Keratinocyte (primary cell): ENCODE results near the gene ATAD3A. TPM values are rescaled to one million over a fixed set of nuclear protein-coding genes. Genes with fewer than 3 reads are reported as not detected.

ENCODE experiments used
- DNase-seq: peaks from one replicate; pipeline ENCODE4 v3.0.0-alpha.2; 2011; ENCODE audit warnings: low read depth, missing footprints, low spot score
- FAIRE-seq: peaks from 2 replicates; lab custom pipeline; 2011; peaks lifted over from hg19 to GRCh38; lab: Jason Lieb, UNC
- H2AFZ ChIP-seq: 2 replicates; pipeline ENCODE4 v1.6.0; 2012; ENCODE audit warnings: low read length, control low read depth, inconsistent platforms; ENCODE audit not compliant: control insufficient read depth
- H3K27ac ChIP-seq: 2 replicates; pipeline ENCODE4 v1.5.1; 2011; ENCODE audit warnings: low read length; ENCODE audit not compliant: control insufficient read depth, insufficient read depth
- H3K27me3 ChIP-seq: 3 replicates; pipeline ENCODE4 v1.6.0; 2011; ENCODE audit warnings: low read length; ENCODE audit not compliant: control insufficient read depth, insufficient read depth; ENCODE audit errors: extremely low read depth
- H3K36me3 ChIP-seq, 2 experiments: 2 replicates in 1 of 2; 3 replicates in 1 of 2; pipeline ENCODE4 v1.5.1; 2011; ENCODE audit warnings: low read length in 2 of 2, mild to moderate bottlenecking in 1 of 2; ENCODE audit not compliant: control insufficient read depth in 2 of 2, insufficient read depth in 2 of 2; ENCODE audit errors: extremely low read depth in 1 of 2
- H3K4me1 ChIP-seq: 3 replicates; pipeline ENCODE4 v1.5.1; 2011; ENCODE audit warnings: low read length; ENCODE audit not compliant: control insufficient read depth, insufficient read depth; ENCODE audit errors: extremely low read depth
- H3K4me2 ChIP-seq: 3 replicates; pipeline ENCODE4 v1.6.0; 2011; ENCODE audit warnings: low read depth, low read length; ENCODE audit not compliant: control insufficient read depth, insufficient read depth; ENCODE audit errors: extremely low read depth
- H3K4me3 ChIP-seq, 3 experiments: fragments of 200-600 bp in 1 of 3; sonication (generic) in 1 of 3; 2 replicates in 2 of 3; 3 replicates in 1 of 3; pipeline ENCODE4 v1.5.1; 2011 to 2016; ENCODE audit warnings: low read length in 3 of 3, mild to moderate bottlenecking in 3 of 3, control low read depth in 2 of 3, inconsistent platforms in 1 of 3, low read depth in 1 of 3, mixed read lengths in 1 of 3, mixed run types in 1 of 3, moderate library complexity in 1 of 3; ENCODE audit not compliant: control insufficient read depth in 2 of 3, insufficient read depth in 2 of 3; ENCODE audit errors: extremely low read depth in 1 of 3
- H3K79me2 ChIP-seq: 2 replicates; pipeline ENCODE4 v1.6.0; 2012; ENCODE audit warnings: low read length; ENCODE audit not compliant: control insufficient read depth, insufficient read depth
- H3K9ac ChIP-seq: 3 replicates; pipeline ENCODE4 v1.6.0; 2011; ENCODE audit warnings: low read length; ENCODE audit not compliant: control insufficient read depth, insufficient read depth; ENCODE audit errors: extremely low read depth
- H3K9me1 ChIP-seq: 3 replicates; pipeline ENCODE4 v1.6.0; 2011; ENCODE audit warnings: low read length; ENCODE audit not compliant: control insufficient read depth, insufficient read depth; ENCODE audit errors: extremely low read depth
- H3K9me3 ChIP-seq: 2 replicates; pipeline ENCODE4 v1.5.1; 2012; ENCODE audit warnings: low read depth, low read length; ENCODE audit not compliant: control insufficient read depth
- H4K20me1 ChIP-seq: 3 replicates; pipeline ENCODE4 v1.6.0; 2011; ENCODE audit warnings: low read length; ENCODE audit not compliant: control insufficient read depth, insufficient read depth; ENCODE audit errors: extremely low read depth
- CTCF ChIP-seq, 3 experiments: IDR thresholded peaks in 1 of 3; conservative IDR thresholded peaks in 1 of 3; optimal IDR thresholded peaks in 1 of 3; 2 replicates in 2 of 3; 3 replicates in 1 of 3; pipeline versions ENCODE3 to v1.5.1; 2011; ENCODE audit warnings: low read length in 3 of 3, mild to moderate bottlenecking in 3 of 3, moderate library complexity in 2 of 3, control low read depth in 1 of 3, inconsistent platforms in 1 of 3; ENCODE audit not compliant: insufficient read depth in 2 of 3; ENCODE audit errors: extremely low read depth in 1 of 3
- EZH2 ChIP-seq: IDR thresholded peaks from one replicate; pipeline ENCODE4 v1.6.1; 2012; ENCODE audit warnings: inconsistent platforms, mild to moderate bottlenecking, low read length, moderate library complexity
- dilution Hi-C: fragments of 300-500 bp; cut with MboI; formaldehyde crosslinking; loops from one replicate; pipeline ENCODE4 v1.7.0; 2020; ENCODE audit warnings: low sequenced_read_pairs; ENCODE audit not compliant: extremely low pct_ligation_motif_present
- polyA plus RNA-seq, 5 experiments: library from polyadenylated mRNA; depleted of rRNA in 3 of 5; stranded (reverse) in 3 of 5; stranded (forward) in 1 of 5; unstranded in 1 of 5; fragments of >200 nt; gene quantifications; 1 replicate in 1 of 5; 2 replicates in 3 of 5; 3 replicates in 1 of 5; pipeline versions ENCODE4 v1.2.1 to v1.2.3, GENCODE V29; 2011 to 2012; ENCODE audit warnings: missing spikeins in 2 of 5, low read depth in 1 of 5, low replicate concordance in 1 of 5

Gene ATAD3A
- polyA plus RNA-seq, 1 donor (not counting 4 experiments of a cell fraction or from before 2014, with no cell fraction given) = 19.9 TPM

GRCh38 chr1:1583347-1584010, 71.5 kb downstream of the ATAD3A start:
- dilution Hi-C loops = no loop called here
- Histone ChIP-seq H2AFZ (no peak overlapping the region), H4K20me1 (no peaks in the 10 kb centered on the region), H3K9me3 (no peaks in the 10 kb centered on the region), H3K9me1 (no peaks in the 10 kb centered on the region), H3K27ac (no peak overlapping the region), H3K4me2 (no peak overlapping the region), H3K9ac (no peak overlapping the region), H3K79me2 (no peaks in the 10 kb centered on the region), H3K27me3 (peaks cover 6% of the 10 kb centered on the region), H3K4me1 (no peaks in the 10 kb centered on the region), H3K36me3 (no peaks in the 10 kb centered on the region), H3K4me3 (no peak overlapping the region)
- FAIRE-seq (no peak), DNase-seq (no peak)
- TF ChIP-seq CTCF (optimal IDR thresholded peaks at IDR 0.05 in 1 of 3, IDR thresholded peaks at IDR 0.05 in 1 of 3, conservative IDR thresholded peaks at IDR 0.05 in 1 of 3; ENCODE audit: extremely low read depth in 1 of 3, insufficient read depth in 2 of 3, low read length in 3 of 3) (no peak), EZH2 (no peak)

Other genes with a start within 250 kb of the ATAD3A start
- 18.2 to 37.3 TPM (median 27.0 TPM) in 3 replicates for gene UBE2J2, start 238.3 kb upstream of the ATAD3A start, polyA plus RNA-seq
- gene SCNN1D, start 231.7 kb upstream of the ATAD3A start, polyA plus RNA-seq = 0.08 to 0.32 TPM (median 0.16 TPM) in 3 replicates
- 13.4 to 45.8 TPM (median 17.4 TPM) in 3 replicates for gene ACAP3, start 204.2 kb upstream of the ATAD3A start, polyA plus RNA-seq
- 11.4 to 20.5 TPM (median 14.9 TPM) in 3 replicates for gene PUSL1, start 203.6 kb upstream of the ATAD3A start, polyA plus RNA-seq
- gene INTS11, start 187.5 kb upstream of the ATAD3A start, polyA plus RNA-seq = 70.4 to 89.8 TPM (median 76.9 TPM) in 3 replicates
- gene CPTP, start 187.4 kb upstream of the ATAD3A start, polyA plus RNA-seq = 5.8 to 14.0 TPM (median 11.8 TPM) in 3 replicates
- gene TAS1R3, start 180.9 kb upstream of the ATAD3A start, polyA plus RNA-seq = 0.01 to 0.08 TPM (median 0.04 TPM) in 3 replicates
- gene DVL1, start 162.7 kb upstream of the ATAD3A start, polyA plus RNA-seq = 28.1 to 68.6 TPM (median 31.6 TPM) in 3 replicates
- gene MXRA8, start 153.6 kb upstream of the ATAD3A start, polyA plus RNA-seq = 0.05 to 0.14 TPM in 2 of 3 replicates, not detected in the other
- gene AURKAIP1, start 137.0 kb upstream of the ATAD3A start, polyA plus RNA-seq = 75.8 to 86.9 TPM (median 83.2 TPM) in 3 replicates
- gene CCNL2, start 112.8 kb upstream of the ATAD3A start, polyA plus RNA-seq = 97.0 to 171 TPM (median 140 TPM) in 3 replicates
- gene MRPL20, start 104.9 kb upstream of the ATAD3A start, polyA plus RNA-seq = 94.3 to 169 TPM (median 133 TPM) in 3 replicates
- 4.6 to 6.5 TPM (median 5.1 TPM) in 3 replicates for gene ANKRD65, start 90.9 kb upstream of the ATAD3A start, polyA plus RNA-seq
- gene VWA1, start 76.5 kb upstream of the ATAD3A start, polyA plus RNA-seq = 5.0 to 6.7 TPM (median 6.5 TPM) in 3 replicates
- gene ATAD3C, start 62.5 kb upstream of the ATAD3A start, polyA plus RNA-seq = 0.39 to 0.72 TPM (median 0.45 TPM) in 3 replicates
- gene ATAD3B, start 40.4 kb upstream of the ATAD3A start, polyA plus RNA-seq = 18.4 to 24.9 TPM (median 20.6 TPM) in 3 replicates
- 0.12 to 0.28 TPM (median 0.12 TPM) in 3 replicates for gene TMEM240, start 28.5 kb downstream of the ATAD3A start, polyA plus RNA-seq
- 60.2 to 147 TPM (median 79.7 TPM) in 3 replicates for gene SSU72, start 62.7 kb downstream of the ATAD3A start, polyA plus RNA-seq
- 1.2 to 2.8 TPM (median 2.2 TPM) in 3 replicates for gene FNDC10, start 88.0 kb downstream of the ATAD3A start, polyA plus RNA-seq
- gene MIB2, start 103.3 kb downstream of the ATAD3A start, polyA plus RNA-seq = 13.9 to 34.7 TPM (median 16.6 TPM) in 3 replicates
- 0.07 to 0.17 TPM in 2 of 3 replicates, not detected in the other for gene MMP23B, start 120.0 kb downstream of the ATAD3A start, polyA plus RNA-seq
- gene CDK11B, start 146.8 kb downstream of the ATAD3A start, polyA plus RNA-seq = 4.3 to 5.9 TPM (median 4.6 TPM) in 3 replicates
- 10.3 to 11.5 TPM (median 10.7 TPM) in 3 replicates for gene SLC35E2B, start 180.6 kb downstream of the ATAD3A start, polyA plus RNA-seq
- 3.5 to 5.3 TPM (median 3.9 TPM) in 3 replicates for gene CDK11A, start 212.2 kb downstream of the ATAD3A start, polyA plus RNA-seq